Measurements from ENCODE around the gene LRIG1. TPM values are rescaled to one million over a fixed set of nuclear protein-coding genes. Genes with fewer than 3 reads are reported as not detected.

The LRIG1 gene
- total and polyA plus RNA-seq, 2 of the 8 experiments (the other 6 are each of a cell fraction or from before 2014, with no cell fraction given) = 78.1 to 88.7 TPM

GRCh38 chr3:66430876-66431275 lies 69.9 kb downstream of the LRIG1 start:
- no peak overlapping the region for H4K5ac ChIP-seq (ENCODE audit: insufficient read length, low read depth, low read length)
- peaks cover 0 to 4% (median 0%) of the 10 kb centered on the region in 4 experiments; a peak in 2 of 8 replicates for H3K36me3 ChIP-seq (ENCODE audit: control insufficient read depth in 2 of 4, insufficient read depth in 4 of 4, low read length in 3 of 4)
- H2BK12ac ChIP-seq (ENCODE audit: low read depth, low read length) = no peak overlapping the region
- no peak overlapping the region for H2BK20ac ChIP-seq (ENCODE audit: low read length)
- H3K27ac ChIP-seq (ENCODE audit: low read depth, low read length) = no peak overlapping the region
- H3K56ac ChIP-seq (replicated peaks; ENCODE audit: insufficient read length, low read depth, low read length) = no peak overlapping the region
- no peak overlapping the region for H3K14ac ChIP-seq (ENCODE audit: insufficient read length)
- no peak overlapping the region for H4K8ac ChIP-seq (ENCODE audit: extremely low read depth, insufficient read depth, low read length)
- peaks cover 25% of the 10 kb centered on the region for H3K79me1 ChIP-seq (ENCODE audit: low read depth, low read length)
- H4K91ac ChIP-seq (replicated peaks; ENCODE audit: insufficient read length, low read length) = no peak overlapping the region
- DNase-seq (ENCODE audit: low read depth in 1 of 2, low spot score in 2 of 2) (no peak), FAIRE-seq (no peak)
- POLR2A ChIA-PET (ENCODE audit: partially characterized antibody) = interaction anchor here (0.7 kb wide), 1 partner anchor 96 kb away, joined by 3 read pairs; no protein-coding TSS in a partner anchor
- H3K4me3 ChIP-seq (ENCODE audit: extremely low read depth in 1 of 4, insufficient read depth in 2 of 4, low read depth in 3 of 4, low read length in 4 of 4) = no peak overlapping the region
- no peak overlapping the region for H2AFZ ChIP-seq (ENCODE audit: low read length)
- H3K27me3 ChIP-seq (replicated peaks in 1 of 4; ENCODE audit: control insufficient read depth in 3 of 4, extremely low read depth in 1 of 4, insufficient read depth in 3 of 4, low read length in 3 of 4) = no peaks in the 10 kb centered on the region
- no peak overlapping the region for H3K4me2 ChIP-seq (ENCODE audit: insufficient read depth in 1 of 2, low read depth in 2 of 2, low read length in 2 of 2)
- H2AK5ac ChIP-seq (ENCODE audit: low read depth, low read length) = no peak overlapping the region
- WGBS, 2 experiments (ENCODE audit: extremely low coverage in 1 of 2, insufficient coverage in 1 of 2, insufficient read length in 1 of 2, insufficient replicate concordance in 2 of 2, low coverage in 1 of 2, low lambda C conversion rate in 2 of 2, missing lambda C conversion rate in 1 of 2) = 96% methylated on average over 8 of the region's 8 CpGs; no CpG with 5 or more reads in 1 of the 2 experiments
- H3K18ac ChIP-seq (ENCODE audit: extremely low read depth, low read length) = no peak overlapping the region
- H3K23me2 ChIP-seq (ENCODE audit: low read depth, low read length) = no peaks in the 10 kb centered on the region
- H3K9me3 ChIP-seq (ENCODE audit: insufficient read depth in 2 of 2, low read depth in 1 of 2, low read length in 1 of 2) = no peaks in the 10 kb centered on the region
- H2BK5ac ChIP-seq (ENCODE audit: low read depth, low read length) = no peak overlapping the region; the same call in 1 of the 2 replicates
- no peak overlapping the region for H3K9ac ChIP-seq (replicated peaks in 1 of 4; ENCODE audit: extremely low read depth in 1 of 4, low read depth in 3 of 4, low read length in 3 of 4)
- peaks cover 0 to 24% (median 17%) of the 10 kb centered on the region in 4 experiments; a peak in 6 of 7 replicates for H3K4me1 ChIP-seq (replicated peaks in 1 of 4; ENCODE audit: control insufficient read depth in 3 of 4, insufficient read depth in 4 of 4, low read length in 3 of 4)
- H3K23ac ChIP-seq (ENCODE audit: insufficient read length) = no peak overlapping the region
- no peak for TF ChIP-seq SIN3A (conservative IDR thresholded peaks at IDR 0.05 in 1 of 2, IDR thresholded peaks at IDR 0.05 in 1 of 2; ENCODE audit: low read depth in 1 of 2, low read length in 2 of 2)
- no peak for TF ChIP-seq TCF12 (IDR thresholded peaks at IDR 0.05; ENCODE audit: low read depth, low read length)
- TF ChIP-seq, protein P1, sequence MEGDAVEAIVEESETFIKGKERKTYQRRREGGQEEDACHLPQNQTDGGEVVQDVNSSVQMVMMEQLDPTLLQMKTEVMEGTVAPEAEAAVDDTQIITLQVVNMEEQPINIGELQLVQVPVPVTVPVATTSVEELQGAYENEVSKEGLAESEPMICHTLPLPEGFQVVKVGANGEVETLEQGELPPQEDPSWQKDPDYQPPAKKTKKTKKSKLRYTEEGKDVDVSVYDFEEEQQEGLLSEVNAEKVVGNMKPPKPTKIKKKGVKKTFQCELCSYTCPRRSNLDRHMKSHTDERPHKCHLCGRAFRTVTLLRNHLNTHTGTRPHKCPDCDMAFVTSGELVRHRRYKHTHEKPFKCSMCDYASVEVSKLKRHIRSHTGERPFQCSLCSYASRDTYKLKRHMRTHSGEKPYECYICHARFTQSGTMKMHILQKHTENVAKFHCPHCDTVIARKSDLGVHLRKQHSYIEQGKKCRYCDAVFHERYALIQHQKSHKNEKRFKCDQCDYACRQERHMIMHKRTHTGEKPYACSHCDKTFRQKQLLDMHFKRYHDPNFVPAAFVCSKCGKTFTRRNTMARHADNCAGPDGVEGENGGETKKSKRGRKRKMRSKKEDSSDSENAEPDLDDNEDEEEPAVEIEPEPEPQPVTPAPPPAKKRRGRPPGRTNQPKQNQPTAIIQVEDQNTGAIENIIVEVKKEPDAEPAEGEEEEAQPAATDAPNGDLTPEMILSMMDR (IDR thresholded peaks at IDR 0.05; ENCODE audit: control extremely low read depth in 1 of 3, insufficient read depth in 1 of 3, low read depth in 1 of 3, low read length in 3 of 3) = no peak
- TF ChIP-seq BRCA1 (IDR thresholded peaks at IDR 0.05; ENCODE audit: low read depth, low read length) = no peak
- TF ChIP-seq TEAD4 (IDR thresholded peaks at IDR 0.05; ENCODE audit: low read depth, low read length) = no peak
- peaks cover 9 to 100% of the 10 kb centered on the region in 2 experiments for H3K79me2 ChIP-seq (ENCODE audit: control insufficient read depth in 1 of 2, insufficient read depth in 2 of 2, low read length in 2 of 2)
- CTCF ChIA-PET (ENCODE audit: partially characterized antibody) = interaction anchor here (0.7 to 3.3 kb wide), 2 partner anchors 23 kb away, joined by 3 to 14 read pairs; no protein-coding TSS in a partner anchor
- H3K4ac ChIP-seq (replicated peaks; ENCODE audit: insufficient read length, low read depth, low read length) = no peak overlapping the region
- no peak overlapping the region for H2BK120ac ChIP-seq (replicated peaks; ENCODE audit: low read depth, low read length)
- peaks cover 24 to 52% of the 10 kb centered on the region in 2 experiments for H4K20me1 ChIP-seq (replicated peaks in 1 of 2; ENCODE audit: control insufficient read depth in 1 of 2, insufficient read depth in 2 of 2, low read length in 2 of 2)
- H2BK15ac ChIP-seq (ENCODE audit: low read length) = no peak overlapping the region
